ENCODE measurements around the gene EGFLAM.

Gene EGFLAM

GRCh38 chr5:38258319-38259061 is at the start of gene EGFLAM:
EGFLAM (plus strand) TSS chr5:38258559; CDS start chr5:38258755, 196 bp downstream.
- peak; percentile 64 for DNase-seq

GRCh38 chr5:38208782-38209378 is 49.5 kb upstream of the EGFLAM start:
- DNase-seq = peak; percentile 57

GRCh38 chr5:38210676-38211353 is 47.5 kb upstream of the EGFLAM start:
- no peak for DNase-seq

GRCh38 chr5:38211354-38211710 is 47.0 kb upstream of the EGFLAM start:
- no peak for DNase-seq

- no peak for DNase-seq
Observed at GRCh38 chr5:38212307-38212706, 46.1 kb upstream of the EGFLAM start.

GRCh38 chr5:38226091-38226490 is 32.3 kb upstream of the EGFLAM start:
- no peak for DNase-seq

- no peak for DNase-seq
Observed at GRCh38 chr5:38228914-38229313, 29.4 kb upstream of the EGFLAM start.

GRCh38 chr5:38234737-38235136 is 23.6 kb upstream of the EGFLAM start:
- DNase-seq = no peak

GRCh38 chr5:38237681-38238080 is 20.7 kb upstream of the EGFLAM start:
- DNase-seq = no peak

GRCh38 chr5:38240212-38240611 is 18.1 kb upstream of the EGFLAM start:
- DNase-seq = no peak

- DNase-seq = no peak
Observed at GRCh38 chr5:38241655-38242054, 16.7 kb upstream of the EGFLAM start.

GRCh38 chr5:38245307-38245706 is 13.1 kb upstream of the EGFLAM start:
- no peak for DNase-seq

- DNase-seq = no peak
Observed at GRCh38 chr5:38249301-38249700, 9.1 kb upstream of the EGFLAM start.

- DNase-seq = no peak
Observed at GRCh38 chr5:38249812-38250211, 8.5 kb upstream of the EGFLAM start.

GRCh38 chr5:38250763-38251448 is 7.5 kb upstream of the EGFLAM start:
- DNase-seq = no peak

GRCh38 chr5:38253759-38254158 is 4.6 kb upstream of the EGFLAM start:
- DNase-seq = no peak

- DNase-seq = no peak
Observed at GRCh38 chr5:38257308-38258041, 884 bp upstream of the EGFLAM start.

GRCh38 chr5:38258042-38258318 is 379 bp upstream of the EGFLAM start:
- DNase-seq = no peak

- peak; percentile 37 for DNase-seq
Observed at GRCh38 chr5:38259062-38259808, 876 bp downstream of the EGFLAM start.

GRCh38 chr5:38259809-38260160 is 1.4 kb downstream of the EGFLAM start:
- no peak for DNase-seq

GRCh38 chr5:38263983-38264382 is 5.6 kb downstream of the EGFLAM start:
- DNase-seq = no peak

GRCh38 chr5:38265546-38266179 is 7.3 kb downstream of the EGFLAM start:
- DNase-seq = peak; percentile 63
